Cardiac muscle cell (in vitro differentiated cells and primary cell): Measurements from ENCODE around the gene HAUS5. TPM values are rescaled to one million over a fixed set of nuclear protein-coding genes. Genes with fewer than 3 reads are reported as not detected.

Source experiments
- DNase-seq, 2 donors: peaks; one replicate each; pipeline versions ENCODE4 v3.0.0 to v3.0.0-alpha.2; 2010 to 2017; ENCODE audit warnings: low read depth in 1 of 2, low spot score in 1 of 2
- H3K27ac ChIP-seq: fragments of 200-600 bp; sonication (generic); 2 replicates; pipeline ENCODE4 v1.5.1; 2016
- H3K27me3 ChIP-seq: fragments of 200-600 bp; sonication (generic); 2 replicates; pipeline ENCODE4 v1.6.0; 2016; ENCODE audit warnings: control low read depth
- H3K36me3 ChIP-seq: fragments of 200-600 bp; sonication (generic); 2 replicates; pipeline ENCODE4 v1.5.1; 2016; ENCODE audit warnings: control low read depth
- H3K4me1 ChIP-seq: fragments of 200-600 bp; sonication (generic); 2 replicates; pipeline ENCODE4 v1.8.1; 2017; ENCODE audit warnings: low read depth, mild to moderate bottlenecking, mixed run types
- H3K4me3 ChIP-seq: fragments of 200-600 bp; sonication (generic); 2 replicates; pipeline ENCODE4 v1.5.1; 2016; ENCODE audit warnings: mild to moderate bottlenecking
- H3K9me3 ChIP-seq: fragments of 200-600 bp; sonication (generic); 2 replicates; pipeline ENCODE4 v1.5.1; 2017; ENCODE audit warnings: low read depth, mild to moderate bottlenecking, control low read depth
- polyA plus RNA-seq: library from polyadenylated mRNA; unstranded; fragments of >200 nt; fragmentation: Nextera tagmentation; extraction: Ambion mirVana; gene quantifications from 2 replicates; pipeline ENCODE4 v1.2.1, GENCODE V29; 2016
- total RNA-seq: library from RNA; depleted of rRNA; stranded (reverse); fragments of >200 nt; gene quantifications from 2 replicates; pipeline ENCODE4 v1.2.3, GENCODE V29; 2016
- TF ChIP-seq, protein P1 (sequence below): IDR thresholded peaks from 2 replicates; pipeline ENCODE4 v1.5.1; 2012; ENCODE audit warnings: low read depth, mild to moderate bottlenecking, low read length

Gene HAUS5
- total and polyA plus RNA-seq, 2 experiments from 2014 or later, result 20.5 to 29.6 TPM

DNA sequence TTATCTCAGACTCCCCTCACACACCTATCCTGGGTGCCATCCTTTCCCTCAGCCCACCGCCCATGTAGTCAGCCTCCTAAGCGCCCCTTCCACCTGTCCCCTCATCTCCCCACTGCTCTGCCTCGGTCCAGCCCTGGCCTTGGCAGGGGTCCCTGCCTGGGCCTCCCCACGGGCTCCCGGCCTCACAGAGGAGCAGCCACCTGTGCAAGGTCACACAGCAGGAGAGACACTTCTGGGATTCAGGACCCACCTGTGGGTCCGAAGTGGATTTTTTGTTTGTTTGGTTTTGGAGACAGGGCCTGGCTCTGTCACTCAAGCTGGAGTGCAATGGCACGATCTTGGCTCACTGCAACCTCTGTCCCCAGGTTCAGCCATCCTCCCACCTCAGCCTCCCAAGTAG lies 53.1 kb downstream of the HAUS5 start:
- peaks cover 6% of the 10 kb centered on the region for H3K27me3 ChIP-seq
- no peaks in the 10 kb centered on the region for H3K4me1 ChIP-seq
- no peaks in the 10 kb centered on the region for H3K36me3 ChIP-seq
- no peak overlapping the region for H3K27ac ChIP-seq
- no peak overlapping the region for H3K4me3 ChIP-seq
- no peaks in the 10 kb centered on the region for H3K9me3 ChIP-seq
- DNase-seq, result no peak
- TF ChIP-seq, protein P1, sequence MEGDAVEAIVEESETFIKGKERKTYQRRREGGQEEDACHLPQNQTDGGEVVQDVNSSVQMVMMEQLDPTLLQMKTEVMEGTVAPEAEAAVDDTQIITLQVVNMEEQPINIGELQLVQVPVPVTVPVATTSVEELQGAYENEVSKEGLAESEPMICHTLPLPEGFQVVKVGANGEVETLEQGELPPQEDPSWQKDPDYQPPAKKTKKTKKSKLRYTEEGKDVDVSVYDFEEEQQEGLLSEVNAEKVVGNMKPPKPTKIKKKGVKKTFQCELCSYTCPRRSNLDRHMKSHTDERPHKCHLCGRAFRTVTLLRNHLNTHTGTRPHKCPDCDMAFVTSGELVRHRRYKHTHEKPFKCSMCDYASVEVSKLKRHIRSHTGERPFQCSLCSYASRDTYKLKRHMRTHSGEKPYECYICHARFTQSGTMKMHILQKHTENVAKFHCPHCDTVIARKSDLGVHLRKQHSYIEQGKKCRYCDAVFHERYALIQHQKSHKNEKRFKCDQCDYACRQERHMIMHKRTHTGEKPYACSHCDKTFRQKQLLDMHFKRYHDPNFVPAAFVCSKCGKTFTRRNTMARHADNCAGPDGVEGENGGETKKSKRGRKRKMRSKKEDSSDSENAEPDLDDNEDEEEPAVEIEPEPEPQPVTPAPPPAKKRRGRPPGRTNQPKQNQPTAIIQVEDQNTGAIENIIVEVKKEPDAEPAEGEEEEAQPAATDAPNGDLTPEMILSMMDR, result no peak

DNA sequence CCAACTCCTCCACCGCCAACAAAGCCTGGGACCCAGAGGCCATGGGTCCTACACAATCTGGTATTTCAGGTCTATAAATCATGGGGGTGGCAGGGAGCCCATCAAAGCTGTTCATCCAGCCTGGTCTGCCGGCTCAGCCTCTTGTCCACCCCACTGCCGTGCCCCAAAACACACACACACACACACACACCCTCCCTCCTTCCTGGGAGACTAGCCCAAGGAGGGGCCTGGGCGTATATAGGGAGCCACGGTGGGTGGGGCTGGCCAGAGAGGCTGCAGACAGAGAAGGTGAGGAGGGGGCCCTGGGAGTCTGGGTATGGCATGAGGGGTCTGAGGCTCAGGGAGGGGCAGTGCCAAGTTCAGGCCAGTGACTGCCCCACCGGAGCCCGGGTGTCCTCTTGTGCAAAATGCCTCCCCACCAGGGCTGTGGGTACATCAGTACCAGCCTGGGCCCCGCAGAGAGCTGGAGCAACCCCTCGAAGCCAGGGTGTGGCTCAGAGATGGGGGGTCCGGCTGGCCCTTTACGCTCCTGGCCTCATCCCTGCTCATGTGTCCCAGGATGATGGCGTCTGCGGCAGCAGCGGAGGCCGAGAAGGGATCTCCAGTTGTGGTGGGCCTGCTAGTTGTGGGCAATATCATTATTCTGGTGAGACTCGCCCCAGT lies 53.8 kb downstream of the HAUS5 start, which contains the start of gene UPK1A:
Gene UPK1A, plus strand, starts transcription at position 267 of the 663 bp plus-strand sequence. Its CDS starts 296 bp downstream, at position 563.
- H3K27ac ChIP-seq, result no peak within 1 kb of the TSS
- DNase-seq, result no peak
- no peak within 1 kb of the TSS for H3K4me3 ChIP-seq
- no peaks in the 10 kb centered on the region for H3K4me1 ChIP-seq
- no peaks in the 10 kb centered on the region for H3K9me3 ChIP-seq
- TF ChIP-seq, protein P1, result no peak
- H3K36me3 ChIP-seq, result no peaks in the 10 kb centered on the region
- H3K27me3 ChIP-seq, result peaks cover 6% of the 10 kb centered on the region

DNA sequence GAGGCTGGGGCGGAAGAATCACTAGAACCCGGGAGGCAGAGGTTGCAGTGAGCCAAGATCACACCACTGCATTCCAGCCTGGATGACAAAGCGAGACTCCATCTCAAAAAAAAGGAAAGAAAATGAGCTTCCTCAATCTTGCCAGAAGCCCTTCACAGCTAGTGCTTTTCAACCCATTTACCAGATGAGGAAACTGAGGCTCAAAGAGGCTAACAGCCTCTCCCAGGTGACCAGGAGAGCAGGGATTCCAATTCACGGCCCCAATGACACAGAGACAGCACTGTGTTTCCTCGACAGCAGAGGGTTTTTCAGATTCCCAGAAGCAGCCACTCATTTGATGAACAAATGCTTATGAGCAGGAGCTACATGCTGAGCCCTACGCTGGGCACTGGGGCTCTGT lies 57.0 kb downstream of the HAUS5 start:
- no peak overlapping the region for H3K4me3 ChIP-seq
- peaks cover 21% of the 10 kb centered on the region for H3K27me3 ChIP-seq
- H3K27ac ChIP-seq, result no peak overlapping the region
- no peaks in the 10 kb centered on the region for H3K9me3 ChIP-seq
- no peaks in the 10 kb centered on the region for H3K36me3 ChIP-seq
- H3K4me1 ChIP-seq, result no peaks in the 10 kb centered on the region
- TF ChIP-seq, protein P1, result no peak
- DNase-seq, result no peak

DNA sequence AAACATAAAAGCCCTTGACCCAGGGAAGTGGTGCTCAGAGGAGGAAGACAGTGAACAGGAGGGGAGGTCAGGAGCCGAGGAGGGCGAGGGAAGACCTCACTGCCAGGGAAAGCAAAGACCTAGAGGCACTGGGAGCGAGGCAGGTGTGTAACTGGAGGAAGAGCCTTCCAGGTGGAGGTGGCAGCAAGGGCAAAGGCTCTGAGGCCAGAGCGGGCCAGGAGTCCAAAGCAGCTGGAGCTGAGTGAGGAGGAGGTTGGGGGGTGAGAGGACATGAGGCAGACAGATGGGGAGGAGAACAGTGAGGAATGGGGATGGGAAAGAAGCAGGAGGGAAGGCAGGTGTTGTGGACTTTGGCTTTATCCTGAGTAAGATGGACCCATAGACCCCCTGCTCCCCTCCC lies 57.4 kb downstream of the HAUS5 start:
- no peaks in the 10 kb centered on the region for H3K9me3 ChIP-seq
- TF ChIP-seq, protein P1, result no peak
- peaks cover 21% of the 10 kb centered on the region for H3K27me3 ChIP-seq
- no peak overlapping the region for H3K4me3 ChIP-seq
- no peaks in the 10 kb centered on the region for H3K36me3 ChIP-seq
- no peak overlapping the region for H3K27ac ChIP-seq
- no peaks in the 10 kb centered on the region for H3K4me1 ChIP-seq
- no peak for DNase-seq

DNA sequence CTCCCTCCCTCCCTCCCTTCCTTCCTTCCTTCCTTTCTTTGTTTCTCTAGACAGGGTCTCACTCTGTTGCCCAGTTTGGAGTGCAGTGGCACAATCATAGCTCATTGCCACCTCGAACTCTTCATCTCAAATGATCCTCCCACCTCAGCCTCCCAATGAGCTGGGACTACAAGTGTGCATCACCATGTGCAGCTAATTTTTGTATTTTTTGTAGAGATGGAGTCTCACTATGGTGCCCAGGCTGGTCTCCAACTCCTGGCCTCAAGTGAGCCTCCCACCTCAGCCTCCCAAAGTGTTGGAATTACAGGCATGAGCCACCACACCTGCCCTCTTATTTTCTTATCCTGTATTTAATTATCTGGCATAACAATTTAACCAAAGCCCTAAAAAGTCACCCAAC lies 58.2 kb downstream of the HAUS5 start:
- TF ChIP-seq, protein P1, result no peak
- Histone ChIP-seq H3K4me3 (no peak overlapping the region), H3K9me3 (no peaks in the 10 kb centered on the region), H3K36me3 (no peaks in the 10 kb centered on the region), H3K27me3 (peaks cover 21% of the 10 kb centered on the region), H3K4me1 (no peaks in the 10 kb centered on the region), H3K27ac (no peak overlapping the region)
- no peak for DNase-seq

DNA sequence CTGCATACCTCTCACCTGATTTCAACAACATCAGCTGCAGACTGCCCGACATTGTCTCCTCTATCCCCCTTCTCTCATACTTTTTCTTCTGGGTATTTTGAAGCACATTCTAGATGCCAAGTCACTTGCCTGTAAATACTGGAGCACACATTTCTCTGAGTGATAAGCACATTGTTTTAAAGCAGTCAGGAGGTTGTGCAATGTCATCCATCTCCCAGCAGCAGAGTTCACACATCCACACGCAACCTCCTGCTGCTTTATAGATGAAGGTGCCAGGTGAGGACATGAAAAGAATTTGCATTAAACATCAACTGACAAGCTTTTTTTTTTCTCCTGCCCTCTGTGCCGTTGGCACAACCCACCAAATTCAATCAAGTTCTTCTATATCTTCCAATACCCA lies 59.3 kb downstream of the HAUS5 start:
- TF ChIP-seq, protein P1, result no peak
- no peaks in the 10 kb centered on the region for H3K4me1 ChIP-seq
- no peaks in the 10 kb centered on the region for H3K36me3 ChIP-seq
- peaks cover 21% of the 10 kb centered on the region for H3K27me3 ChIP-seq
- H3K9me3 ChIP-seq, result no peaks in the 10 kb centered on the region
- H3K4me3 ChIP-seq, result no peak overlapping the region
- DNase-seq, result peak in 1 of 2 donors; percentile 46
- H3K27ac ChIP-seq, result no peak overlapping the region
